HG03066 (cell line): ENCODE measurements around the gene MED10.

Source experiments
- ATAC-seq: cut with Tn5 transposase; IDR thresholded peaks from one replicate; pipeline ENCODE4 v1.9.1; 2021; ENCODE audit warnings: low read depth; ENCODE audit not compliant: unreplicated experiment

Gene MED10

DNA sequence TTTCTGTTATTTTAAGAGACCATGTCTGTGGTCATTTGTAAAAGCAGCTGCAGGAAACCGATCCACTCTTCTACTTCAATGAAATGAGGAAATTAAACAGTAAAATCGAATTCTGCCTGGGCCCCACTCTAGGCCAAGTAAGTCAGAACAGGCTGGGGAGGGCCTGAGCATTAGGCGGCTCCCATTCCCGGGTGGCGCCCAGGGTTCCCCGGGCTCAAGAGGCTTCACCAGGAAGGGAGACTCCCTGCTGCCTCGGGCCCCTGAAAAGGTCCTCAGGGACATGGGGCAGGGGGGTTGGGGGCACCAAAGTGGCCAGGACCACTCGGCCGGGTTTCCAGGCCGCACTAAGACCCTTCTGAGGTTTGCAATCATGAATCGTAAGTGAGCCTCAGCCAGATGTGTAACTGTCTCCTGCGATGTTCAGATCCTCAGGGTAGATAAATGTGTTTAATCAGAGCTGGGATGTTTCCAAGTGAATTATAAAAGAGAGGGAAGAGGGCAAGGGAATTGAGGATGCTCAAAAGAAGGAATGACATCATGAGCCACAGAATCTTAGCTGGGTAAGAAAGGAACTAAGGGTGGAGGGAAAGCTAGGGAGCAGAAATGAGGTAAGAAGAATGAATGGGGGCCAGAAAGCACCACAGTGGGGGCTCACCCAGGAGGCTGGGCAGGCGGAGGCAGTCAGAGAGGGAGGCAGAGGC lies 24.6 kb downstream of the MED10 start:
- no peak for ATAC-seq

DNA sequence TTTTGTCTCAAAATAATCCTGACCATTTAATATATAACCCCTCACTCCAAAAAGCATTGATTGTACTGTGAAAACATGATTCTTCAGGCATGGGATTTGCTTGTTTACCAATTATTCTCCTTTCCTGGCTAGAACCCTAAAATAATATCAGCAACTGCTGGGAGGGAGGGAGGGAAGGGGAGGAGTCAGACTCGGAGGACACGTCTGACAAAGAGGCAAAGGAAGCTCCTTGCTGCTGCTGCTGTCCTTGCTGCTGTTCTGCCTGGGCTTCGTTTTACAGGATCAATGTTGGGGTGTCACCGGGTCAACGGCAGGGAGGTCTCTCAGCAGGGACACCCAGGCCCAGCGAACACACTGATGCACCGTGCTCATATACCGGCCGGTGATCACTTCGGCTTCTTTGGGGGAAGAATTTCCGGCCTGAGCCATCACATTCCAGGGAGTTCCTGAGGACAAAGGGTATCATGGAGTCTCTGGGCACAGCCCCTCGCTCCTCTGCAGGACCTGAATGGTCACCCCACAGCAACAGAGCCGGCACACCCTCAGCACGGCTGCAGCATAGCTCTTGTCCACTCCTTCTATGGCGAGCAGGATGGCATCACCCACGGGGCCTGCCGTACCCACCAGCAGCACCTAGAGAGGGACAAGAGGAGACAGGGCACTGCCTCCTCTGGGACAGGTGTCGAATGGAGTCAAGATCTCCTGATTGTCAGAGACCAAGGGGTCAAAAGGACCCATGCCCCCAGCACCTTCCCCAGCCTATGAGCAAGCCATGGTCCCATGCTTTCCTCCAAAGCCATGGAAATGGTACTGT lies 27.9 kb downstream of the MED10 start:
- no peak for ATAC-seq

DNA sequence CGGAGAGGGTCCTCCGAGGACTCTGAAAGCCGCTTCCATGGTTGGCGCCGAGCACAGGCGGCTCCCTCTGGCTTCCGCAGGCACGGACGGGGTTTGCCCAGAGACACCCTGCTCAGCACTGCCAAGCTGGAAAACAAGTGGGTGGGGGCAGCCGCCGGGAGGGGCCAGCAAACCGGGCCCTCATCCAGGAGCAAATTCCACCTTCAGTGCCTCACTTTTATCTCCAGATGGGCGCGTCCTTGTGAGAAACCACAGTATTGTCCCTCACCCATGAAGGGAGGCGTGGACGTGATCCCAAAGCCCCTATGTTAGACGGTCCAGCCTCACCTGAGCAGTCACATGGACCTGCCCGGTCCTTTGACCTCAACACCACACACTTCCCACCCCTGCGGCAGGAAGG lies 29.0 kb downstream of the MED10 start:
- ATAC-seq, result no peak

DNA sequence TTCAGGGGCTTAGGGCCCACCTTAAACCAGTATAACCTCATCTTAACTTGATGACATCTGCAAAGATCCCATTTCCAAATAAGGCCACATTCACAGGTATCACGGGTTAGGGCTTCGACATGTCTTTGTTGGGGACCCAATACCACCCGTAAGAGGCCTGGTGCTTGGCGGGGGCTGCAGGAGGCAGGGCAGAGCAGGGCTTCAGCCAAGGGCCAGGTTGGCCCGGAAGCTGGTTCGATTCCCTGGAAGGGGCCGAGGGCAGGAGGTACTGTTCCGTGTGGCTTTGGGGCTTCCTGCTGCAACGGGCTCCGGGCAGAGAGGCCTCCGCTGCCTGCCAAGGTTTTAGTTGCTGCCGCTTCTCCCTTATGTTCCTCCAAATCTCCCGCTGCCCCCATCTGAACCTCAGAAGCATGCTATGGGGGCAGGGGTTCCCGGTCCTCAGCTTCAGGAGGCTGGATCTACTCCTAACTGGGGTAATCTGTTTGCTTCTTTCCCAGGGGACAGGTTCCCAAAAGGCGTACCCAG lies 29.8 kb downstream of the MED10 start:
- ATAC-seq, result no peak

DNA sequence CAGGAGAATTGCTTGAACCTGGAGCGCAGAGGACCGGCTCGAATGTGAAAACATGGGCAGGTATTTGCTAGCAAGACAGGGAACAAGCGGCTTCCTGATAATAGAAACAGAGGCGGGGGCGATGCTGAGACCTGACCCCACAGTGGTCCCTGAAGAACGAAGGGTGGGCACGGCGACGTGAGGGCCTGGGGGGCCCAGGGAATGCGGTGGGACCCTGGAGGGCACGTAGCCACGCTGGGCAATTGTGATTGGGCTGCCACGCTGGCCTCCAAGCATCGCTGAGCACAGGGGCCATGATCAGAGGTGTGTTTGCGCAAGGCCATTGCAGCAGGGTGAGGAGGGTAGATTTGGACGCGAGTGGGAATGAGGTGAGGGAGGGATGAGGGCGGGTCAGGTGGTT lies 30.7 kb downstream of the MED10 start:
- no peak for ATAC-seq

DNA sequence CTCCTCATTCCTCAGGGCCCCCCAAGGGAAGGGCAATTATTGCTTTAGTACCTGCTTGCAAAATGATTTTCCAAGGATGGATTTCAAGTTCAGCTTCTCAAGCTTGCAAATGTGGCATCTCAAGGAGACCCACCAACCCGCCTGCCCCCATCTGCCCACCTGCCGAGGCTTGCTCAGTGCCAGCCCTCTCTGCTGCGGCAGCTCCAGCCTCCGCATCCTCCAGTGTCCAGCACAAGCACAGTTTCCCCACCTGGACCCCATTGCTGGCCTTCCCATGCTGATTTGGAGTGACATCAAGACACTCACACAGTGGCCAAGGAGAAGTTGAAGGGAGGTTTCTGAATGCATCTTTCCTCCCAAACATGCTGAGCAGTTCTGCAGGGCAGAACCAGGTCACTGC lies 31.2 kb downstream of the MED10 start:
- ATAC-seq, result no peak

DNA sequence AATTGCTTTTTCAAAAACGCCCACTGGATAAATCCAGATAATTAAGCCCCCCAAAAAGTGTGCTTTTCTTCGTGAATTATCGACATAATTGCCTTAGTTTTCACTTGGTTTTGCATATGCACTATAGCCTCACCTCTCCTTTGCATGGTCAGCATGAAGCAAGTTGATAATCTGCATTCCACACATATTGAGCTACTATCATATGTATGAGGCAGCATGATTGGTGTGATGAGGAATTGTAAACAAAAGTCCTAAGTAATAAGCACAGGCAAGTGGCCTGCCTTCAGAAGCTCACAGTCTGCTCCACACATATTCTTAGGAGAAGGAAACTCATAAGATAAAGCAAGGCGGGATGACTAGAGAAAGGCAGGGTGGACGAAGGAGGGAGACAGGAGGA lies 33.8 kb downstream of the MED10 start:
- no peak for ATAC-seq

DNA sequence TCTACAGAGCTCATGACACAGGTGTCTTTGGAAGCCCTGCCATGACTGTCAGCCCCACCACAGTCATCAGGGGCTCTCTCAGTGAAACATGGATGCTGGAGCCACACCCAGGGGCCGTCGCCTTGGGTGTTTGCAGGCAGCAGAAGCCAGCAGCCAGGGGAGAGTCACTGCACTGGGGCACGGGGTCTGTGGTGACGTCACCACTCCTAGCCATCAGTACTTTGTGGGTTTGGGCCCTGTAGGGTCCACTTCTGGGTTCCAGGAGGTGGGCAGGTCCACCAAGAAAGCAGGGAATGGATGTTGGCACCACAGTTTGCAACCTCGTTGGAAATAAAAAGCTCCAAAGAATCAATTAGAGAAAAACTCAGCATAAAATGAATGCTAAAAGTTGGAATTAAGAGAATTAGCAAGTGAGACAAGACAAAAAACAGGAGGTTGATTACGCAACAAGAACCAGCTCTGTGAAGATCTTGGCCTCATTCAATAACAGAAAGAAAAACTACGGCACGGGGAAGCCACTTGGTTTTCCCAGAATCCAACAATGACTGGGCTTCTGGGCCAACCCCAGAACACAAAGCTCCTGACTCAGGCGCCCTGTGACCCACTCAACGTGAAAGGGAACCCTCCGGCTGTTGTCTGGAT lies 34.3 kb downstream of the MED10 start:
- ATAC-seq, result no peak

DNA sequence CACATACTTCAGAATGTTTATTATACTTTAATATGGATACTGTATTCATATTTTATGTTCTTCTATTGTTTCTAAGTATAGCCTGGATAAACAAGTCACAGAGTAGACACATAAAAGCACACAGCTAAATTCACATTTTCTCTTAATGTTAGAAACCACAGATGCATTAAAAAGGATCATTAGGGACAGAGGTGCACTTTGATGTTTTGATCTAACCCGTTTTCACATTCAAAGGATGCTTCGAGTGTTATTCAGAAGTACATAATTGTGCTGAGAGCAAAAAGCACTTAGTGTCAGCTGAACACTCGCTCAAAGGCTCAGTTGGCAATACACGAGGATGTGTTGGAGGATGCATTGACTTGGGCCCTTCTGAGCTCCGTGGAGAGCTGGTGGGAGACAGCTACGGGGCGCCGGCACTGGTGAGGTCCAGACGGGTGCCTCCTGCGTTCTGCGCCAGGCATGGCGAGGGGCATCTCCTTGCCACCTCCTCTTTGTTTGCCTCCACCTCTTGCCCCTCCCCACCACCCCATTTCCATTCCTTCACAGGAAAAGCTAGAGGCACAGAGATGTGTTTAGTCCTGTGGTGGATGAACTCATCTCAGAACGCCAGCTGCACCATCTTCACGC lies 35.5 kb downstream of the MED10 start:
- ATAC-seq, result no peak

DNA sequence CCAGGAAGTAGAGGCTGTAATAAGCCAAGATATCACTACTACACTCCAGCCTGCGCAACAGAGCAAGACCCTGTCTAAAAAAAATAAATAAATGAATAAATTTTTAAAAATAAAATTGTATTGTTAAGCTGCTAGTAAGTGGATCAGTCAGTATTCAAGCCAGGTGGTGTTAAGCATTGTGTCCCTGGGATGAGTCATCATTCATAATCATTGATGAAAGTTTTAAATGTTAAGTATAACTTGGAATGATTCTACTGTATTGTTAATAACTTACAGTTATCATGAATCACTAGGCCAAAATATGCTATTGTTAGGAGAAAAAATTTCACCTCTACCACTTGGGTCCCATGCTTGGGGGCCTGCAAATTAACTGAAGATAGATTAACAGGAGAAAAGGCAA lies 38.2 kb downstream of the MED10 start:
- no peak for ATAC-seq

DNA sequence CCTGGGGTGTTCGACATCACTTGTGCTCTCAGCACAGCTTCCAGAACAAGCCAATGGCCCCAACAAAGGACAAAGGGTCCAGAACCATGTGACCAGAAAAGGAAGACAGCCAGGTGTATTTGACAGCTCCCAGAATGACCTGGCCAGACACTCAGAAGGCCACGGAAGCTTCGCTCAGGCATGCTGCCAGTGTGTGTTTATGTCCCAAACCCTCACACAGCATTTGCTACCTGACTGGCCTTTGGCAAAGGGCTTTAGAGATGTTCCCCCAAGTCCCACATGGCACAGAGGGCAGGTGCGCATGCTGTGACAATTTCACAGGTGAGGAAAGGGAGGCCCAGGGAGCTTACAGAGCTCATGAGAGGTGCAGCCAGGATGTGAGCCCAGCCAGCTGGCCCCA lies 39.5 kb downstream of the MED10 start:
- no peak for ATAC-seq

DNA sequence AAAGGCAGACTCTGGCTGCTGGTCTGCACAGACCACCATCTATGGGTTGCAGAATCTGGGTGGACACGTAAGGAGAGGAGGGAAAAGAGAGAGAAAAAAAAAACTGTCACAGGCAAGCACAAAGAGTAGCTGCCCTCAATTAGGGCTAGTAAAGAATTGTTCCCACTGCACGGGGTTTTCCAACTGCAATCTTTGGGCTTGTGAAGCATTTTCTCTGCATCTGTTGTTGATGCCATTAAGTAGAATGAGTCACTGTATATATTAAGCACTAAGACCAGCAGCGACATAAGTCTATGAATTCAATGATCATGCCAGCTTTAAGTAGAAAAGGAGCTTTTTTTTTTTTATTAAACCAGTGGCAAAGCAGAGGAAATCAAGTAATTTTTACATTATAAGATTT lies 40.2 kb downstream of the MED10 start:
- ATAC-seq, result no peak

DNA sequence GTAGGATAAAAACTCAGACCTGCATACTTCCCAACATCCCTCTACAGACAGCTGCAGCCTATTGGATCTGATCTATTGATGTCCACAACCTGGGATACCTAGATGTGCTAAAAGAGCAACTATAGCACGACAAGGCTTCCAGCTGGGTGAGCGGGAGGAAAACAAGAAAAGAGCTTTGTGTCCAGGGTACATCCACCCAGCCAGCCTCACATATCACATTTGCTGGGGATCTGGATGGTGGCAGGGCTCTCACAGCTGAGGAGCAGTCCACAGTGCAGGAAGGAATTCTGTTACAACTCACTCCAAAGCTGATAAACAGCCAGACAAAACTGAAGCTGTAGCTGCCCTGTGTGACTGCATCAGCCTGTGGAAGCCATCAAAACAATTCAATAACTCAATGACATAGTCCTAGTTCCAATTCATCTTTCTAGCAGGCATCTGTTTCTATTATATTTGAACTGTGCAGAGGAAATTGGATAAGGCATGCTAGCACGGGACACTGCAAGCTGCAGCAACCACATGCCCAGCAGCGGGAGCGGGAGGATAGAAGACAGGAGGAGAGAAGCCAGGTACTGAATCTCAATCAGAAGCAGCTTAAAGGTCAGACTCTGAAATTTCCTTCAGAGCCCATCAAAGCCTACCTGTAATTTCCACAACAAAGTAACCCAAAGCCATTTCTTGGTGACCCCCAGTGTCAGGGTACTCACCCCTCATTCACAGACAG lies 45.0 kb downstream of the MED10 start:
- ATAC-seq, result no peak

DNA sequence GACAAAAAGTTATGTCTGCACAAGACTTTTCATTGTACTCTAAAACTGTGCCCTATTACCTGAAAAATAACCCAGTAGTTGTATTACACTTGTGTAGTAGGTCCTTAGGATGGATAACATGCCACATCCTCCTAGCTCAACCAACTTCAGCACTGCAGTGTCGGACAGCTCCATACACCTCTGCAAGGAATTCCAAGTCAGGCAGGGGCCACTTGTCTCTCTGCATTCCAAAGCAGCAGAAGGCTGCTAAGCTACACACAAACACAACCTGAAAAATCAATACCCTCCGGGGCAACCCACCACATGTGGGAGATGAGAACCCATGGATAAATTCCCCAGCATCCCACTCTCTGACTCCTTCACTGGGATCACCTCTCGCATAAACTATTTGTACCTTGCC lies 50.2 kb downstream of the MED10 start:
- no peak for ATAC-seq

DNA sequence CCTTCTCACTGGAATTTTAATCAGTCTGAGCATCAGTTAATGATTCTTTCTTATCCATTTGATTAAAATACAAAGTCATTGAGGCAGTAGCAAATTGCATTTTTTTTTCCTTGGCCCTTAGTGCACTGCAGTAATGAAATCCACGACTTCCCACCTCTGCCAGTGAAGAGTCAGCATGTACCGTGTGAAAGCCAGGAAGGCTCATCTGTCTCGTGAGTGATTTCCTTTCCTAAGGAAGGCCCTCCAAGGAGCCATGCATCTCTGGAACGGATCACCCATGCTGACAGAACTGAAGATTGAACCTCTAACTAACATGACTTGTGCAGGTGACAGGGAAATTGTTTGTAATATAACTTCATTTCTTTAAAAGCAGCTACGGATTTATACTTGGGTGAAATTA lies 51.6 kb downstream of the MED10 start:
- no peak for ATAC-seq

DNA sequence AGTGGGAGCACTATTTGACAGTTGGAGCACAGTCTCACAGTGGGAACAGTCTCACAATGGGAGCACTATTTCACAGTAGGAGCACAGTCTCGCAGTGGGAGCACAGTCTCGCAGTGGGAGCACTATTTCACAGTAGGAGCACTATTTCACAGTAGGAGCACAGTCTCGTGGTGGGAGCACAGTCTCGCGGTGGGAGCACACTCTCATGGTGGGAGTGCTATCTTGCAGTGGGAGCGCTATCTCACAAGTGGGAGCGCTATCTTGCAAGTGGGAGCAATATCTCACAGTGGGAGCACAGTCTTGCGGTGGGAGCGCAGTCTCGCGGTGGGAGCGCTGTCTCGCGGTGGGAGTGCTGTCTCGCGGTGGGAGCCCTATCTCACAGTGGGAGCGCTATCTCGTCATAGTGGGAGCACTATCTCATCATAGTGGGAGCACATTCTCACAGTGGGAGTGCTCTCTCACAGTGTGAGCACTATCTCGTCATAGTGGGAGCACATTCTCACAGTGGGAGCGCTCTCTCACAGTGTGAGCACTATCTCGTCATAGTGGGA lies 56.1 kb downstream of the MED10 start:
- no peak for ATAC-seq
